HEK293 (cell line): ENCODE data around the gene FIP1L1.
"Not testable (repeated sequence)": the region's sequence is repeated elsewhere in the genome, so short reads cannot be mapped to it uniquely, and the experiment has no call there.

Experiments used
- CTCF ChIA-PET: fragments of 350-600 bp; formaldehyde crosslinking; extraction: SDS; loops from one replicate; lab custom pipeline; 2021; ENCODE audit warnings: antibody characterized with exemption; lab: Yijun Ruan, JAX
- POLR2A ChIA-PET: fragments of 300-600 bp; formaldehyde crosslinking; extraction: SDS; loops from one replicate; lab custom pipeline; 2020; ENCODE audit warnings: antibody characterized with exemption, inconsistent platforms; lab: Yijun Ruan, JAX
- H3K27ac ChIP-seq: fragments of 200-500 bp; sonication (Bioruptor generic); 2 replicates; pipeline ENCODE4 v1.5.1; 2014; ENCODE audit warnings: low read depth, low read length, control low read depth, inconsistent platforms; ENCODE audit errors: extremely low read depth
- H3K36me3 ChIP-seq, 2 experiments: fragments of 200-500 bp in 1 of 2; sonication (Bioruptor generic) in 1 of 2; 1 replicate in 1 of 2; 2 replicates in 1 of 2; pipeline ENCODE4 v1.5.1; 2014 to 2017; ENCODE audit warnings: inconsistent platforms in 2 of 2, low read length in 2 of 2; ENCODE audit not compliant: control insufficient read depth in 2 of 2, insufficient read depth in 1 of 2
- H3K4me1 ChIP-seq: fragments of 200-500 bp; sonication (Bioruptor generic); 2 replicates; pipeline ENCODE4 v1.5.1; 2014; ENCODE audit warnings: mild to moderate bottlenecking, low read length, inconsistent platforms; ENCODE audit not compliant: control insufficient read depth, insufficient read depth
- H3K4me3 ChIP-seq: 2 replicates; pipeline ENCODE4 v1.5.1; 2011; ENCODE audit warnings: low read depth, mild to moderate bottlenecking, control low read depth, low read length, moderate library complexity
- H3K9me3 ChIP-seq: fragments of 200-500 bp; sonication (Bioruptor generic); 2 replicates; pipeline ENCODE4 v1.5.1; 2014; ENCODE audit warnings: low read depth, low read length, inconsistent platforms; ENCODE audit not compliant: control insufficient read depth, insufficient read depth
- GLIS2 ChIP-seq: fragments of 450-650 bp; formaldehyde crosslinking; IDR thresholded peaks from 2 replicates; pipeline ENCODE4 v1.5.1; 2016; ENCODE audit warnings: missing biosample characterization, missing genetic modification characterization
- MEIS1 ChIP-seq: sonication (generic); formaldehyde crosslinking; IDR thresholded peaks from 2 replicates; pipeline ENCODE4 v1.8.1; 2022; ENCODE audit warnings: missing genetic modification reagents, mild to moderate bottlenecking, borderline replicate concordance
- PATZ1 ChIP-seq: fragments of 450-650 bp; formaldehyde crosslinking; IDR thresholded peaks from 2 replicates; pipeline ENCODE4 v1.5.1; 2016; ENCODE audit warnings: missing biosample characterization, missing genetic modification characterization
- YY2 ChIP-seq: fragments of 450-650 bp; formaldehyde crosslinking; IDR thresholded peaks from 2 replicates; pipeline ENCODE4 v1.5.1; 2016; ENCODE audit warnings: missing biosample characterization, missing genetic modification characterization
- ZBTB11 ChIP-seq: fragments of 450-650 bp; formaldehyde crosslinking; conservative IDR thresholded peaks from 2 replicates; pipeline ENCODE4 v1.5.1; 2016; ENCODE audit warnings: low read depth, missing biosample characterization, missing genetic modification characterization
- ZBTB26 ChIP-seq: fragments of 450-650 bp; formaldehyde crosslinking; optimal IDR thresholded peaks from 2 replicates; pipeline ENCODE3; 2016; ENCODE audit warnings: missing biosample characterization, mild to moderate bottlenecking, missing genetic modification characterization
- ZFHX2 ChIP-seq: fragments of 450-650 bp; formaldehyde crosslinking; conservative IDR thresholded peaks from 2 replicates; pipeline ENCODE4 v1.5.1; 2016; ENCODE audit warnings: missing biosample characterization, missing genetic modification characterization
- ZNF132 ChIP-seq: fragments of 450-650 bp; formaldehyde crosslinking; IDR thresholded peaks from 2 replicates; pipeline ENCODE4 v1.5.1; 2017; ENCODE audit warnings: missing biosample characterization, missing genetic modification characterization, borderline replicate concordance
- ZNF174 ChIP-seq: fragments of 450-650 bp; formaldehyde crosslinking; IDR thresholded peaks from 2 replicates; pipeline ENCODE4 v1.5.0; 2017; ENCODE audit warnings: missing biosample characterization, mild to moderate bottlenecking, missing genetic modification characterization
- ZNF501 ChIP-seq: fragments of 450-650 bp; formaldehyde crosslinking; IDR thresholded peaks from 2 replicates; pipeline ENCODE4 v1.5.1; 2016; ENCODE audit warnings: missing biosample characterization, missing genetic modification characterization
- ZNF692 ChIP-seq: fragments of 450-650 bp; formaldehyde crosslinking; IDR thresholded peaks from 2 replicates; pipeline ENCODE4 v1.5.1; 2016; ENCODE audit warnings: missing biosample characterization, missing genetic modification characterization

FIP1L1 gene

GRCh38 chr4:53377319-53378170 is at the start of gene FIP1L1 (continued):
- TF ChIP-seq ZNF692 (tag by site-specific recombination) (peak; percentile 32), MEIS1 (CRISPR knock-in tag) (no peak), ZBTB11 (tag by site-specific recombination) (peak; percentile 87), ZBTB26 (peak; percentile 95), ZNF501 (tag by site-specific recombination) (0 out of 2 replicates have a peak, but pooled peaks have one; percentile 5), YY2 (tag by site-specific recombination) (peak; percentile 40; the same call in 1 of the 2 replicates), PATZ1 (tag by site-specific recombination) (peak; percentile 18; the same call in 1 of the 2 replicates), ZNF132 (no peak), ZNF174 (tag by site-specific recombination) (no peak), GLIS2 (tag by site-specific recombination) (peak; percentile 67), ZFHX2 (tag by site-specific recombination) (peak; percentile 59)

- POLR2A ChIA-PET, H3K36me3 ChIP-seq, H3K27ac ChIP-seq, CTCF ChIA-PET, H3K9me3 ChIP-seq, H3K4me1 ChIP-seq, H3K4me3 ChIP-seq: not testable (repeated sequence)
These were observed 42.5 kb upstream of the FIP1L1 start for GRCh38 chr4:53334916-53335315.

GRCh38 chr4:53340145-53340544 is 37.3 kb upstream of the FIP1L1 start:
- H3K36me3 ChIP-seq, POLR2A ChIA-PET, H3K27ac ChIP-seq, H3K4me1 ChIP-seq, H3K4me3 ChIP-seq, H3K9me3 ChIP-seq: not testable (repeated sequence)
- CTCF ChIA-PET = interaction anchor here (0.9 kb wide), 1 partner anchor 8 kb away, joined by 3 read pairs; no protein-coding TSS in a partner anchor

- CTCF ChIA-PET, H3K4me3 ChIP-seq, H3K36me3 ChIP-seq, POLR2A ChIA-PET, H3K9me3 ChIP-seq, H3K27ac ChIP-seq, H3K4me1 ChIP-seq: not testable (repeated sequence)
These were observed 31.0 kb upstream of the FIP1L1 start for GRCh38 chr4:53346392-53346791.
